ENCODE data around the gene ANO10. TPM values are rescaled to one million over a fixed set of nuclear protein-coding genes. Genes with fewer than 3 reads are reported as not detected.
A peak's percentile ranks its signal among the peaks of the same experiment; 100 is the strongest.

The ANO10 gene
- polyA plus RNA-seq, 3 donors, result 32.4 to 41.3 (median 38.8) TPM

- peak in 4 of 11 donors; percentile 11 to 32 (median 22) for DNase-seq (ENCODE audit: extremely low read depth in 1 of 11, low read depth in 9 of 11, low spot score in 4 of 11)
Measured at GRCh38 chr3:43317461-43318316, 304.1 kb downstream of the ANO10 start.

- no peak for DNase-seq (ENCODE audit: extremely low read depth in 1 of 11, low read depth in 9 of 11, low spot score in 4 of 11)
Measured at GRCh38 chr3:43316783-43317460, 304.9 kb downstream of the ANO10 start.

Other genes starting within 250 kb of the ANO10 start
- gene ABHD5, start 68.9 kb upstream of the ANO10 start, polyA plus RNA-seq (ENCODE audit: insufficient read length in 3 of 3), result 10 to 100 TPM; 20.1 to 25.2 (median 21.3) TPM